Mucosa of gallbladder (tissue), 1 donor: ENCODE measurements around the gene FGGY. TPM values are rescaled to one million over a fixed set of nuclear protein-coding genes. Genes with fewer than 3 reads are reported as not detected.
"Not testable (repeated sequence)": the region's sequence is repeated elsewhere in the genome, so short reads cannot be mapped to it uniquely, and the experiment has no call there.

Experiments used
- DNase-seq: peaks from one replicate; pipeline ENCODE4 v3.0.0-alpha.2; 2020; ENCODE audit warnings: low spot score
- total RNA-seq: library from RNA; stranded (reverse); gene quantifications from one replicate; pipeline ENCODE4 v1.2.1, GENCODE V29; 2021
- donor health status: DM: no; HTN: no; CAD: no.

The FGGY gene
- total RNA-seq, 1 donor from 2014 or later: 36.4 TPM

DNA sequence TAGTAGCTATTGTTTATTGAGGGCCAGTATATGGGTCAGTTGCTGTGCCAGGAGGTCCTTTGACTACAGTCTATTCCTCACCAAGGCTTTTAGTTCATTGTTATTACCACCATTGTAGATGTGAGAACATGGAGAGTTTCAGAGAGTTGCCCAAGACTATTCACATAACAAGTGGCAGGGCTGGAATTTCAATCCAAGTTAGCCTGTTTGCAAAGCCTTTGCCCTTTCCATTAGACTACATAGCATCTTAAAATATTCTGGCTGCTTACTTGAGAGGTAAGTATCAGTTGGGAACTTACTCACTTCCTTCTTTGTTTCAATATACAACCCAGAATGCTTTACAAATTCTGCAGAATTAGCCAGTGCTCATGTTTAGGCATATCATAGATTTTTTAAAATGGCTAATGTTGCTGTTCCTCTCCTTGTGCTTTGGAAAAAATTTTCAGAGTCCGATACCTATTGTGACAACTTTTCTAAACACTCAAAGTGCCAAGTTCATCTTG is 141.2 kb downstream of the FGGY start:
- DNase-seq: no peak

DNA sequence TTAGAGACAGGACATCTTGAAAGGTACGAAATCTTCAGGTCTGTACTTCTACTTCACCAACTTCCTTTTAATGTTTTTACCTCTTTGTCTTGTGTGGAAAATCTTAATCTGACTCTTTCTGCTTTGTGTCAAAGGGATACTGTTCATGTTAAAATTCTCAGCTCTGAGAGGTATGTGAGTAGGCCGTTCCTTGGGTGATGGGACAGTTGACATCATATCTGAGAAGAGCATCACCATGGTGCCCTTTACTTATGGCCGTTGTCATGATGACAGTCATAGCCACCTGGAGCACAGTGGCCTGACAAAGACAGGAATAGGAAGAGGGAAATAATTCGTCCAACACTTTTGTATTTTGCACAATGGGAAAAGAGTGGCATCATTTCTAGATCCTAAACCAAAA is 145.6 kb downstream of the FGGY start:
- DNase-seq: no peak

DNA sequence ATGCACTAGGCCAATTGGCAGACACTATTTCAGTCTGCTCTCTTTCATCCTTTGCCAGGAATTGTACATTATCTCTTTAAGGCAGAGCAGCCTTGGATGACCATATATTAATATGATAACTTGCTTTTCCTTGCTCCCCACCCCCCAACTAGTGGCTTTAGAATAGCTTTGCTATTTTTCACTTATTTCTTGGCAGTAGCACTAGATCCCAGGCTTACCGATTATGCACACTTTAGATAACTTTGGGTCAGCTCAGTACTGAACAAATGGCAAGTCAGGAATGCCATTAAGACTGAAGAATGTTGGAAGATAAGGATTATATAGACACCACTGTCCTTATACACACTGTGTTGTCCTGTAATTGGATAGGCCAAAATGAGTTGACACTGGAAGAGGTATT is 146.4 kb downstream of the FGGY start:
- DNase-seq: no peak

DNA sequence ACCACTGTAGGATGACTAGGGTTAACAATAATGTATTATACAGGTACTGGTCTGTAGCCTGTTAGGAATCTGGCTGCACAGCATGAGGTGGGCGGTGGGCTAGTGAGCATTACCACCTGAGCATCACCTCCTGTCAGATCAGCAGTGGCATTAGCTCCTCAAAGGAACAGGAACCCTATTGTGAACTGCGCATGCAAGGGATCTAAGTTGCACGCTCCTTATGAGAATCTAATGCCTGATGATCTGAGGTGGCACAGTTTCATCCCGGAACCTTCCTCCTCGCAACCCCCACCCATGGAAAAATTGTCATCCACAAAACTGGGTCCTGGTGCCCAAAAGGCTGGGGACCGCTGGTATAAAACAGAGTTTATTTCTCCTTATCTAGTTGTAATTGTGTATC is 147.6 kb downstream of the FGGY start:
- DNase-seq: no peak

DNA sequence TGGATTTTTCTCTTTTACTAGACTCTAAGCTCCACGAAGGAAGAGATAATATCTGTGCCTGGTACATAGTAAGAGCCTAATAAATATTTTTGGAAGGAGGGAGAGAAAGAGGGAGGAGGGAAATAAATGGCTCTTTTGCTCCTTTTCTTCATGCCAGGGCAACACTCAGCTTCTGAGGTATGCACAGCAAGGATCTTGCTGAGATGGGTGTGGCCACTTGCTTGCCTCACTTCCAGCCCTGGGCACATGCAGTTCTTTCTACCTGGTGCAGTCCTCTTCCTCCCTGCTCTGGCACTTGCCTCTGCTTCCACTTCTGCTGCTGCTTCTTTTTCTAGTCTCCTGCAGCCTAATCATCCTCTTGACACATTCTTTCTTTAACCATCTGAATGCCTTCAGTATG is 148.1 kb downstream of the FGGY start:
- peak; percentile 31 for DNase-seq

DNA sequence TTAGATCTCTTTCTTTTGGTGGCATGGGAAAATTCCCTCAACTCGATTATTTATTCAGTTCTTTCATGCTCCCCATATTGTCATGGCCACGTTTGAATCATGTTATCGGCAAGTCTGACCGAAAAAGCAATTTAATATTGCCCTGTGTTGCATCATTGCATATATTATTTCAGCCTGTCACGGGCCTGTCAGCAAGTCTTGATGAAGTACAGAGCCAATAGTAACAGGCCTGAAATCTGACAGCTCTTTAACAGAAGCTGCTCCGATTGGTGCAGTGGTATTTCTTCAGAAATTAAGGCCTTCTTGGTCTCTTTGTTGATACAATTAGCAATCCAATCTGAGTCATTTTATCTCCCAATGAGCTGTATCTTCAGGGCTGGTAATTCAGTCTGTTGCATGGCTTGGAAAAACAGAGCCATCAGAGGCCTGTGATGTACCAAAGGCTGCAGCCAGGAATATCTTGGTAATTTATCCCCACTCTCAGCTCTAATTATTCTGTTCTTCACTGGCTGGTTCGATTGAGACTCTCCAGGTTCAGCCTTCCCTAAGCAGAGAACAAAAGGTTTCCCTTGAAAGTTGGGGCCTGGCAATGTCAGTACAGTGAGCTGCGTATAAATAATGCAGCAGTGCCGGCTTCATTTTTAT is 149.5 kb downstream of the FGGY start:
- DNase-seq: peak; percentile 21

DNA sequence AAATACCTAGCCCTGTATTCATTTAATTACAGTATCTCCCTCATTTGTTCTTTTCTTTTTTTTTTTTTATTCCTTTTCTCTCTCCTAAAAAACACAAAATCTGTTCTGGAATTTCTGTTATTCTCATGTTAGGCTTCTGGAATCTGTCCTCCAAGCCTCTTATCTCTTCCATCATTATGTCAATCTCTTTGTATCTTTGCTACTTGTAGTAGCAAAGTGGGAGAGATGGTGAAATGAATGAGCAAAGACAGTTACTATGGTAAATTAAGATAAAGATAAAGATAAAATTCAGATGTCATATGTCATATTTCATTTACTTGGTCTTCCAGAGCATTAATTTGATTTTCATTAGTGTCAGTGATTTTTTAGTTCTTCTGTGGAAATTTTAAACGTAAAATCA is 155.1 kb downstream of the FGGY start:
- no peak for DNase-seq

DNA sequence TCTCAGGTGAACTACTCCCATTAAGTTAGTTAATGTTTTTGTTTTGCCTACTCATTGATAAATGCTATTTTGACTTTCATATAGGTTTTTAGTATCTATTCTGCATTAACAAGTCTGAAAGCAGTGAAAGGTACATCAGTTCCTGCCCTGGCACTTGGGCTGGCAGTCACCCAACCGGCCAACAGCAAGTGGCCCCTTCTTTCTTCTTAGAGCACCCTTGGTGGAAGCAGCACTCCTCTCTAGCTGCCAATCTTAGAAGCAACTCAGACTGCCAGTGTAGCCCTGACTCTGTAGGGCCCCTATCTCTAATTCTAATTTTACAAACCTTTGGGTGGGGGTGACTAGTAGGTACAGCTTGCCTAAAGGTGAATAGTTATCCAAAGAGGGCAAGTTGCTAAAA is 155.7 kb downstream of the FGGY start:
- no peak for DNase-seq

DNA sequence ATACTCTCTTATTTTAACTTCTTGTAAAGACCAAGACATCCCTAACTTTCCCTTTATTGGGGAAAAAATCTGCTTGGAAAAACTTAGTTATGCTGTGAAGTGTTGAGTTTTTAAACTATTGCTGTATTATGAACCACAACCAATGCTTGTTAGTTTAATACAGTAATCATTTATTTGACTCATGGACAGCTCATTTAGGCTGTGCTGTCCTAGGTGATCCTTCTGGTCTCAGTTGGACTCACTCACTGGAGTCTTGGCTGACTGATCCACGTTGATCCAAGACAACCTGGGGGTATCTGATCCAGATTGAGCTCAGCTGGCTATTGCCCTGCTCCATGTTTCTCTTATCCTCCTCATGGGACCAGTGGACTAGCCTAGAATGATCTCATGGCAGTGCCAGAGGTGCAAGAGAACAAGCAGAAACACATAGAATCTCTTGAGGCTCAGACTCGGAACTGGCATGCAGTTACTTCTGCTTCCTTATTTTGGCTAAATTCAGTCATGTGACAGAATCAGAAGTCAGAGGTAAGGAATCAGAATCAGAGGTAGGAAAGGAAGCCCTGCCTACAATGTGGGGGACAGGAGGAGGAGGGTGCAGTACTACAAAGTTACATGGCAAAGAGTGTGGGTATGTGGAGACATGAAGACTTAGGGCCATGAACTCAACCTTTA is 156.5 kb downstream of the FGGY start:
- no peak for DNase-seq

DNA sequence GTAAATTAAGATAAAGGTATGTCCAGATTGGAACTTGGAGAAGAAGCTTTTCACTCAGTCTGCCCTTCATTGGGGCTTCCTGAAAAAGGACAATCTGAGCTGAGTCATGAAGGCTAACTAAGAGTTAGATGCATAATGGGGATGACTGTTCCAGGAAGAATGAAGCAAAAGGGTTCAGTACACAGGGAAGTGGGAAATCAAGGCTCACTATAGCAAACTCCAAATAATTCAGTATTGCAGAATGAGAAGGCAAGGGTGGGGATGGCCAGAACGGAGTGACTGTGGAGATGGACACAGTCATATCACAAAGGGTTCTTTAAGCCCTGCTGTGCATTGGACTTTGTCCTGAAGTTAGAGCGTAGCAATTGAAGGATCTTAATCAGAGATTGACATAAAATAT is 158.3 kb downstream of the FGGY start:
- DNase-seq: no peak

DNA sequence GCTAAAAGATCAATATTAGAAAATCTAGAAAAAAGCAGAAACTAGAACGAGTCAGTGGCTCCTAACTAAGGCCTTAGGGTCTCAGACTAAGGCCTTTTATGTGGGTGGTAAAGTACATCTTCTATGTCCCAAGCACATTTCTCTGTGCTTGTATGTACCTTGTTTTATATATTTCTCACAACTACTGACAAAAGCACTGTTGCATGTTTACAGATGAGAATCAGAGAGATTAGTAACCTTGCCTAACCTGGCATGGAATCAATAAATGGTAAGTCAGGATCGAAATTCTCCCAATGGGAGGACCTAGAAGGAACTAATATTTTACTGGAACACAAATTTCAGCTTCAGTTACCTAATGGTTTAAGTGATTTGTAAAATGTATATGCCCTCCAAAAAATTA is 160.9 kb downstream of the FGGY start:
- DNase-seq: no peak

DNA sequence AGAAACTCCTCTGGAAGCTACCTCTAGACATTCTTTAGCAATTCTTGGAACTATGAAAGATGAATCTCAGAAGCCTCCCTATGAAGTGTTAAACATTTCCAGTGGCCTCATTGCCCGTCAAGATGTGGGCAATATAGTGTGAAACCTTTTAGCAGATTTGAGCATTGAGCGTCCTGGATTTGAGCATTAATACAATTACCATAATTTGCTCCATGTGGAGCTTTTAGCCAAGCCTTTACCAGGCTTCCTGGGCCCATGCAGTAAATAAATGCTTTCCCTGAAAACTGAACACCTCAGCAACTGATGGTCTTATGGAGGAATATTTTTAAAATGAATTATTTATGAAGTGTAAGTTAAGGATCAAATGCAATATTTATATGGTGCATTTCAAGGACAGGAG is 162.0 kb downstream of the FGGY start:
- no peak for DNase-seq

DNA sequence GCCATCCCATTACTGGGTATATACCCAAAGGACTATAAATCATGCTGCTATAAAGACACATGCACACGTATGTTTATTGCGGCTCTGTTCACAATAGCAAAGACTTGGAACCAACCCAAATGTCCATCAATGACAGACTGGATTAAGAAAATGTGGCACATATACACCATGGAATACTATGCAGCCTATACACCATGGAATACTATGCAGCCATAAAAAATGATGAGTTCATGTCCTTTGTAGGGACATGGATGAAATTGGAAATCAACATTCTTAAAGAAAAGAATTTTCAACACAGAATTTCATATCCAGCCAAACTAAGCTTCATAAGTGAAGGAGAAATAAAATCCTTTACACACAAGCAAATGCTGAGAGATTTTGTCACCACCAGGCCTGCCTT is 166.0 kb downstream of the FGGY start:
- not testable (repeated sequence) for DNase-seq

DNA sequence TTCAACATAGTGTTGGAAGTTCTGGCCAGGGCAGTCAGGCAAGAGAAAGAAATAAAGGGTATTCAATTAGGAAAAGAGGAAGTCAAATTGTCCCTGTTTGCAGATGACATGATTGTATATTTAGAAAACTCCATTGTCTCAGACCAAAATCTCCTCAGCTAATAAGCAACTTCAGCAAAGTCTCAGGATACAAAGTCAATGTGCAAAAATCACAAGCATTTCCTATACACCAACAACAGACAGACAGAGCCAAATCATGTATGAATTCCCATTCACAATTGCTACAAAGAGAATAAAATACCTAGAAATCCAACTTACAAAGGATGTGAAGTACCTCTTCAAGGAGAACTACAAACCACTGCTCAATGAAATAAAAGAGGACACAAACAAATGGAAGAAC is 168.6 kb downstream of the FGGY start:
- DNase-seq: not testable (repeated sequence)

DNA sequence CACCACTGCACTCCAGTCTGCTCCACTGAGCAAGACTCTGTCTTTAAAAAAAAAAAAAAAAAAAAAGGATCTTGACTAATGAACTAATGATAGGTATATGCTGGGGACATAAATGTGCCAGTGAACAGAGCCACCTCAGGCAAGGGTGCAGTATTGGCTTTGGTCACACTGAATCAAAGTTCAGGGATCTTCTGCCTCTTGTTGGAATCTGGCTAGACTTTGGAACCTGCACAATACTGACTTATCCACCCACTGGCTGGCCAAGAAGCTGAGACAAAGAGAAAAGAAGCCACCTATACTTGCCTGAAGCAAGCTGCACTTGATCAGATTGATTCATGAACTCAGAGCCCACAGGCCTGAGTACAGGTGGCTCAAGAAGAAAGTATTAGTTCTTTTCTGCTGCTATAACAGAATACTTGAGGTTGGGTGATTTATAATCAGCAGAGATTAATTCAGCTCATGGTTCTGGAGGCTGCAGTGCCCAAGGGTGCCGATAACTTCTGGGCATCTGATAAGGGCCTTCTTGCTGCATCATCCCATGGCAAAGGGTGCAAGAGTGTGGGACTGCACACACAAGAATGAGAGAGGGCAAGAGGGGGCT is 172.0 kb downstream of the FGGY start:
- DNase-seq: peak; percentile 26

DNA sequence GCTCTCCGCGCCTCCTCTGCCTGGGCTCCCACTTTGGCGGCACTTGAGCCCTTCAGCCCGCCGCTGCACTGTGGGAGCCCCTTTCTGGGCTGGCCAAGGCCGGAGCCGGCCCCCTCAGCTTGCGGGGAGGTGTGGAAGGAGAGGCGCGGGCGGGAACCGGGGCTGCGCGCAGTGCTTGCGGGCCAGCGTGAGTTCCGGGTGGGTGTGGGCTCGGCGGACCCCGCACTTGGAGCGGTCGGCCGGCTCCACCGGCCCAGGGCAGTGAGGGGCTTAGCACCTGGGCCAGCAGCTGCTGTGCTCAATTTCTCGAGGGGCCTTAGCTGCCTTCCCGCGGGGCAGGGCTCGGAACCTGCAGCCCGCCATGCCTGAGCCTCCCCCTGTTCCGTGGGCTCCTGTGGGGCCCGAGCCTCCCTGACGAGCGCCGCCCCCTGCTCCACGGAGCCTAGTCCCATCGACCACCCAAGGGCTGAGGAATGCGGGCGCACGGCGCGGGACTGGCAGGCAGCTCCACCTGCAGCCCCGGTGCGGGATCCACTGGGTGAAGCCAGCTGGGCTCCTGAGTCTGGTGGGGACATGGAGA is 175.2 kb downstream of the FGGY start:
- not testable (repeated sequence) for DNase-seq

DNA sequence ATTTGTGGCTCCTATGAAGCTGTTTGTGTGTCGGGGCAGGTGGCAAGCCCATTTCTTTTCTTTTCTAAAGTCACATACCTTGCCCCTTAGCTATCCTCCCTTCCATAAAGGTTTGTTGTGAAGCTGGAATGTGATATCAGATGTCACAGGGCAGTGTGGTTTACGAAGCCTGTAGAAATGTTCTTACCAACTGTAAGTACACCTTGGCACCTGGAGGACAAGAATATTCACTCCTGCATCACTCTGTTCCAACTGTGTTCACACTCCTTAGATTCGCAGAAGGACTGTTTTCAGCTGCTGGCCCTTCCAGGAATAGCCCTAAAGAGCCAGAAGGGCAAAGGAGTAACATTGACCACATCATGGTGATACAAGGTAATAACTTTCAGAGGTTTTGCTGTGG is 176.9 kb downstream of the FGGY start:
- no peak for DNase-seq

DNA sequence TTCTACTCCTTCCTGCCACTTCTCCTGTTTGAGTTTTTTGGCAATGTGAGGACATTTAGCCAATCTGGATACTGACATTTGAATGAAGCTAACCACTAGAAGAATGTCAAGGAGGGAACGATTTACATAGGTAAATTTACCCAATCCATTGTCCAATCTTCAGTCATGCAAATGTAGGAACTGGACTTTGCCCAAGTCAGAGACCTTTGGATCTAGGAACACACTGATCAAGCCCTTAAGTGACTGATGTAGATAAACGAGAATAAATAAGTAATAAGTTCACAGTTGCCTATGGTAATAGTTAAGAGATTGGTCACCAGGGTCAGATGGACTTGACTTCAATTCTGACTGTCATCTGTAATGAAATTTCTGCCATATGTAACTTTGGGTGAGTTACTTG is 177.6 kb downstream of the FGGY start:
- DNase-seq: peak; percentile 62

DNA sequence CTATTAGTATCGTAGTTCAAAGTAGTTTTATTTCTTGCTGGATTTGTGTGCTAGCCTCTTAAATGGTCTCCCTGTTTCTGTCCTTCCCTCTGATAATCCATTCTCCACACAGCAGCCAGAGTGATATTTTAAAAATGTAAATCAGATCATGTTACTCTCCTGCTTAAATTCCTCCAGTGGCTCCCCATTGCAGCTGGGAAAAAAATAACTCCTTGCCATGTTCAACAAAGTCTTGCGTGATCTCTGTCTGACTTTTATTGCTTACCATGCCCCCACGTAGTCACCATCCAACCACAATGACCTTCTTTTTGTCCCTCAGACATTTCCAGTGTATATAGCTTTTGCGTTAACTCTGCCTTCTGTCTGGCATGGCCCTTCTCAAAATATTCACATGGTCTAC is 178.8 kb downstream of the FGGY start:
- DNase-seq: no peak

DNA sequence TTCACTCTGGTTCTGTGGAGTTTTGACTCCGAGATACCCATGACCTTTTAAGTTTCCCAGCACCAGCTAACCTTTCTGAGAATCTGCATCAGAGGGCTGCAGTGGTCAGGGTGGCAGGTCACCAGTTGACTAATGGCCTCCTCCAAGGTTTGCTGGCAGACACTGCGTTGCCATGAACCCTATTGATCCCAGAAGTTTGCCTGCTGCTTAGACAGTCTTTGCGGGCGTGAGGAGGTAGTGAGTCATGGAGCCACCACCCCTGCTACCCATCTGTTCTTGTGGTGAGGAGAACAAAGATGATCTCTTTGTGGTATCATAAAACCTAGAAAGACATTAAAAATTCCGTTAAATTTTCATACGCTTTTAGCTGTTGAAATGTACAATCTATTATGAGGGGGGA is 180.4 kb downstream of the FGGY start:
- DNase-seq: peak; percentile 47

DNA sequence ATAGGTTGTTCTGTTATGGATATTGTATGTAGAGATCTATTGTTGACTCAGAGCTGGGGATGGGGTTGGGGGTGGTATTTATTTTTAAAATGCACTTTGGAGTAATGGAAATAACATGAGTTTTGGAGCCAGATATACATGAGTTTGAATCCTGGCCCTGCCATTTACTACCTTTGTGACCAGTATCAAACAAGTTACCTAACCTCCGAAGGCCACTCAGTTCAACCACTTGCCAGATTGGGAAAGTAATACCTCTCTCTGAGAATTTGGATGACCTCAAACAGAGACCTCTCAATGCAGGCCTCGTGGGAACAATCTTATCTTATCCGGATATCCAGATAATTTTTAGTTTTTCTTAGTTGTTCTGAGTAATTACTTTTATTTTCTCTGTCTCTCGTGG is 181.0 kb downstream of the FGGY start:
- DNase-seq: no peak

DNA sequence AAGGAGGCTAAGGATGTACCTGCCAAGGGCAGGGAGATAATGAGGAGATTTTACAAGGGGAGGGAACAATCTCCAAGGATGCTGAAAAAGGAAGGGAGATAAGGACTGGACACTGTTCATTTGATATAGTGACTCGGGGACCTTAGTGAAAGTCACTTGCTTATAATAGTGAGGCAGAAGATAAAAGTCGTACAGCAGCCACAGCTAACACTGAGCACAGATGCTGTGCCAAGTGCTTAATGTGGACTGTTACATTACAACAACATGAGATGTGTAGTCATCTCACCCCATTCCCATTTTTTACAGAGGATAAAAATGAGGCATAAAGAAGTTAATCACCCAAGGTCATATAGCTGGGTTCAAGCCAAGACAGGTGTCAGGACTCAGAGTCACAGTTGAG is 181.9 kb downstream of the FGGY start:
- DNase-seq: no peak
